Mesenchymal stem cell (in vitro differentiated cells and primary cell): ENCODE data around the gene IMPA2.
A peak's percentile ranks its signal among the peaks of the same experiment; 100 is the strongest.

Experiments
- DNase-seq: peaks from one replicate; pipeline ENCODE4 v3.0.0-alpha.2; 2013
- H2AFZ ChIP-seq: one replicate; pipeline ENCODE4 v1.6.1; 2013; ENCODE audit warnings: low read depth, mild to moderate bottlenecking, control low read depth, inconsistent platforms, low read length, moderate library complexity
- H2AK5ac ChIP-seq: 2 replicates; pipeline ENCODE4 v1.6.1; 2013; ENCODE audit warnings: low read length, moderate library complexity, mild to moderate bottlenecking, inconsistent platforms; ENCODE audit not compliant: severe bottlenecking
- H2BK120ac ChIP-seq: one replicate; pipeline ENCODE4 v1.6.1; 2013; ENCODE audit warnings: low read depth, mild to moderate bottlenecking, inconsistent platforms, low read length, moderate library complexity
- H2BK12ac ChIP-seq, 2 experiments: one replicate each; pipeline ENCODE4 v1.6.1; 2013; ENCODE audit warnings: inconsistent platforms in 2 of 2, low read length in 2 of 2, mild to moderate bottlenecking in 2 of 2, moderate library complexity in 2 of 2, control low read depth in 1 of 2
- H2BK15ac ChIP-seq: one replicate; pipeline ENCODE4 v1.6.1; 2013; ENCODE audit warnings: mild to moderate bottlenecking, low read depth, inconsistent platforms; ENCODE audit not compliant: poor library complexity, severe bottlenecking
- H2BK5ac ChIP-seq: 2 replicates; pipeline ENCODE4 v1.6.1; 2013; ENCODE audit warnings: low read depth, mild to moderate bottlenecking, low read length, control low read depth, inconsistent platforms; ENCODE audit not compliant: poor library complexity, severe bottlenecking
- H3K14ac ChIP-seq, 2 experiments: one replicate each; pipeline ENCODE4 v1.6.1; 2013; ENCODE audit warnings: inconsistent platforms in 2 of 2, low read length in 2 of 2, control low read depth in 1 of 2, mild to moderate bottlenecking in 1 of 2, moderate library complexity in 1 of 2
- H3K18ac ChIP-seq, 2 experiments: one replicate each; pipeline ENCODE4 v1.6.1; 2013; ENCODE audit warnings: inconsistent platforms in 2 of 2, low read length in 2 of 2, control low read depth in 1 of 2, low read depth in 1 of 2, mild to moderate bottlenecking in 1 of 2
- H3K23ac ChIP-seq, 2 experiments: one replicate each; pipeline ENCODE4 v1.6.1; 2013; ENCODE audit warnings: inconsistent platforms in 2 of 2, low read length in 2 of 2, mild to moderate bottlenecking in 2 of 2, moderate library complexity in 2 of 2, control low read depth in 1 of 2
- H3K27ac ChIP-seq: 2 replicates; pipeline ENCODE4 v1.5.1; 2013; ENCODE audit warnings: mild to moderate bottlenecking, moderate library complexity, low read length, control low read depth, inconsistent platforms; ENCODE audit not compliant: poor library complexity, severe bottlenecking
- H3K27me3 ChIP-seq, 2 experiments: 2 replicates each; pipeline versions ENCODE4 v1.6.1 to v1.7.0; 2013; ENCODE audit warnings: low read length in 2 of 2, mild to moderate bottlenecking in 2 of 2, moderate library complexity in 2 of 2, control low read depth in 1 of 2, inconsistent platforms in 1 of 2; ENCODE audit not compliant: control insufficient read depth in 1 of 2, insufficient read depth in 1 of 2
- H3K36me3 ChIP-seq, 2 experiments: 2 replicates each; pipeline versions ENCODE4 v1.6.1 to v1.7.0; 2013; ENCODE audit warnings: low read length in 2 of 2, control low read depth in 1 of 2, inconsistent platforms in 1 of 2, low read depth in 1 of 2, mild to moderate bottlenecking in 1 of 2; ENCODE audit not compliant: insufficient read depth in 2 of 2, control insufficient read depth in 1 of 2
- H3K4ac ChIP-seq, 2 experiments: one replicate each; pipeline ENCODE4 v1.6.1; 2013; ENCODE audit warnings: inconsistent platforms in 2 of 2, low read length in 2 of 2, mild to moderate bottlenecking in 2 of 2, moderate library complexity in 2 of 2, control low read depth in 1 of 2, low read depth in 1 of 2
- H3K4me1 ChIP-seq: 2 replicates; pipeline ENCODE4 v1.6.1; 2013; ENCODE audit warnings: low read depth, low read length, control low read depth; ENCODE audit not compliant: control insufficient read depth, insufficient read depth
- H3K4me2 ChIP-seq: 2 replicates; pipeline ENCODE4 v1.6.1; 2013; ENCODE audit warnings: low read length, mild to moderate bottlenecking, inconsistent platforms; ENCODE audit not compliant: poor library complexity, severe bottlenecking
- H3K4me3 ChIP-seq, 2 experiments: 2 replicates each; pipeline versions ENCODE4 v1.5.1 to v1.7.0; 2013; ENCODE audit warnings: low read length in 2 of 2, mild to moderate bottlenecking in 2 of 2, control low read depth in 1 of 2, low read depth in 1 of 2; ENCODE audit not compliant: insufficient read depth in 1 of 2
- H3K79me1 ChIP-seq: replicated peaks from 2 replicates; pipeline ENCODE4 v1.6.1; 2013; ENCODE audit warnings: mild to moderate bottlenecking, control low read depth, low read length, inconsistent platforms; ENCODE audit not compliant: poor library complexity, severe bottlenecking
- H3K9ac ChIP-seq: 2 replicates; pipeline ENCODE4 v1.7.0; 2013; ENCODE audit warnings: mild to moderate bottlenecking, low read length, moderate library complexity
- H3K9me3 ChIP-seq: 2 replicates; pipeline ENCODE4 v1.7.0; 2013; ENCODE audit warnings: mild to moderate bottlenecking, low read length; ENCODE audit not compliant: control insufficient read depth
- H4K8ac ChIP-seq: one replicate; pipeline ENCODE4 v1.6.1; 2013; ENCODE audit warnings: inconsistent platforms, mild to moderate bottlenecking, low read length, moderate library complexity
- H4K91ac ChIP-seq: one replicate; pipeline ENCODE4 v1.6.1; 2013; ENCODE audit warnings: mild to moderate bottlenecking, low read length, inconsistent platforms
- WGBS: methylation state at CpG from one replicate; pipeline ENCODE4 v1.1.7; 2013; ENCODE audit warnings: mixed read lengths; 5-methylcytosine and 5-hydroxymethylcytosine counted together

The IMPA2 gene

GRCh38 chr18:12015416-12016062 lies 34.2 kb downstream of the IMPA2 start:
- Histone ChIP-seq H3K4me2 (no peak overlapping the region), H4K91ac (no peak overlapping the region), H3K4ac (no peak overlapping the region), H2AFZ (no peak overlapping the region), H3K4me3 (no peak overlapping the region), H3K23ac (no peak overlapping the region), H3K36me3 (peaks cover 36 to 55% of the 10 kb centered on the region in 2 experiments), H2BK5ac (no peak overlapping the region), H2AK5ac (peak overlapping the region; percentile 7), H3K9me3 (no peaks in the 10 kb centered on the region), H2BK15ac (no peak overlapping the region), H3K27ac (no peak overlapping the region), H2BK12ac (no peak overlapping the region), H3K4me1 (peaks cover 39% of the 10 kb centered on the region), H3K18ac (no peak overlapping the region), H3K14ac (no peak overlapping the region), H2BK120ac (no peak overlapping the region), H3K27me3 (no peaks in the 10 kb centered on the region), H3K9ac (no peak overlapping the region), H4K8ac (no peak overlapping the region), H3K79me1 (peaks cover 6% of the 10 kb centered on the region)
- no peak for DNase-seq
- 95% methylated on average over 12 of the region's 13 CpGs for WGBS

GRCh38 chr18:12017081-12017480 lies 35.8 kb downstream of the IMPA2 start:
- H3K4me2 ChIP-seq, result no peak overlapping the region
- no peak overlapping the region for H3K4me3 ChIP-seq
- no peak overlapping the region for H2BK12ac ChIP-seq
- DNase-seq, result no peak
- H2AK5ac ChIP-seq, result no peak overlapping the region
- no peak overlapping the region for H2BK120ac ChIP-seq
- H4K91ac ChIP-seq, result no peak overlapping the region
- no peak overlapping the region for H3K4ac ChIP-seq
- H2BK15ac ChIP-seq, result no peak overlapping the region
- 86% methylated on average over 5 of the region's 5 CpGs for whole genome bisulfite sequencing
- H3K4me1 ChIP-seq, result peaks cover 28% of the 10 kb centered on the region
- H3K27ac ChIP-seq, result no peak overlapping the region
- peaks cover 6% of the 10 kb centered on the region for H3K79me1 ChIP-seq
- no peak overlapping the region for H3K18ac ChIP-seq
- no peaks in the 10 kb centered on the region for H3K27me3 ChIP-seq
- no peak overlapping the region for H3K23ac ChIP-seq
- H2AFZ ChIP-seq, result no peak overlapping the region
- H3K36me3 ChIP-seq, result peaks cover 31 to 54% of the 10 kb centered on the region in 2 experiments
- no peaks in the 10 kb centered on the region for H3K9me3 ChIP-seq
- H2BK5ac ChIP-seq, result no peak overlapping the region
- H3K14ac ChIP-seq, result no peak overlapping the region
- H3K9ac ChIP-seq, result no peak overlapping the region
- H4K8ac ChIP-seq, result no peak overlapping the region

GRCh38 chr18:12018861-12019260 lies 37.6 kb downstream of the IMPA2 start:
- Histone ChIP-seq H3K4me1 (peaks cover 17% of the 10 kb centered on the region), H3K4ac (no peak overlapping the region), H3K36me3 (peaks cover 37 to 45% of the 10 kb centered on the region in 2 experiments), H3K9ac (no peak overlapping the region), H4K8ac (no peak overlapping the region), H3K79me1 (peaks cover 6% of the 10 kb centered on the region), H3K14ac (no peak overlapping the region), H4K91ac (no peak overlapping the region), H2AFZ (no peak overlapping the region), H2BK5ac (no peak overlapping the region), H2BK15ac (no peak overlapping the region), H2AK5ac (no peak overlapping the region), H3K23ac (no peak overlapping the region), H3K4me2 (no peak overlapping the region), H3K9me3 (no peaks in the 10 kb centered on the region), H3K18ac (no peak overlapping the region), H2BK12ac (no peak overlapping the region), H2BK120ac (no peak overlapping the region), H3K27me3 (no peaks in the 10 kb centered on the region), H3K27ac (no peak overlapping the region), H3K4me3 (no peak overlapping the region)
- WGBS, result 98% methylated on average over 5 of the region's 7 CpGs
- DNase-seq, result no peak

DNA sequence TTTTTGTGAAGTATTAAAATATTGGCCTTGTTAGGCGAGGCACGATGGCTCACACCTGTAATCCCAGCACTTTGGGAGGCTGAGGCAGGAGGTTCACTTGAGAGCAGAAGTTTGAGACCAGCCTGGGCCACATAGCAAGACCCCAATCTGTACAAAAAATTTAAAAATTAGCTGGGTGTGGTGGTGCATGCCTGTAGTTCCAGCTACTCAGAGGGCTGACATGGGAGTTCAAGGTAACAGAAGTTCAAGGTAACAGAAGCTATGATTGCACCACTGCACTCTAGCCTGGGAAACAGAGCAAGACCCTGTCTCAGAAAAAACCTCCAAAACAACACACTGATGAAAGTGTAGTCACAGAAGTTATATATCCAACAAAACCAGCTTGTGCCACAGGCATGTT lies 39.8 kb downstream of the IMPA2 start:
- peaks cover 1% of the 10 kb centered on the region for H3K79me1 ChIP-seq
- WGBS, result 92% methylated on average over 2 of the region's 2 CpGs

More for the DNA sequence above, 39.8 kb downstream of the IMPA2 start:
- Histone ChIP-seq H4K8ac (no peak overlapping the region), H2BK120ac (no peak overlapping the region), H3K4me3 (no peak overlapping the region), H3K18ac (no peak overlapping the region), H2BK12ac (no peak overlapping the region), H3K4me1 (no peaks in the 10 kb centered on the region), H3K27me3 (no peaks in the 10 kb centered on the region), H3K4me2 (no peak overlapping the region), H3K27ac (no peak overlapping the region), H2AK5ac (no peak overlapping the region), H3K9ac (no peak overlapping the region), H3K4ac (no peak overlapping the region), H3K23ac (no peak overlapping the region), H3K9me3 (no peaks in the 10 kb centered on the region), H3K14ac (no peak overlapping the region), H2AFZ (no peak overlapping the region), H3K36me3 (peaks cover 29 to 36% of the 10 kb centered on the region in 2 experiments), H2BK15ac (no peak overlapping the region), H4K91ac (no peak overlapping the region), H2BK5ac (no peak overlapping the region)
- DNase-seq, result no peak
